T-cell (primary cell): Measurements from ENCODE around the gene RBM38. TPM values are rescaled to one million over a fixed set of nuclear protein-coding genes. Genes with fewer than 3 reads are reported as not detected.

Experiments
- ATAC-seq, 4 experiments: fragments of 200-7000 bp in 3 of 4; fragments of 150-1000 bp in 1 of 4; cut with Tn5 transposase; replicated peaks in 1 of 4; 1 replicate in 3 of 4; 2 replicates in 1 of 4; pipeline ENCODE4 v1.10.0; 2021; ENCODE audit warnings: moderate library complexity in 3 of 4, mild to moderate bottlenecking in 2 of 4, moderate number of reproducible peaks in 1 of 4
- CTCF ChIA-PET, 2 donors: fragments of 300-600 bp; sonication (Branson Sonifier 250); formaldehyde crosslinking; loops; one replicate each; lab custom pipeline; 2022; ENCODE audit warnings: antibody characterized with exemption in 2 of 2; lab: Charles Lee
- POLR2A ChIA-PET, 2 donors: fragments of 300-600 bp; sonication (Branson Sonifier 250); formaldehyde crosslinking; loops; one replicate each; lab custom pipeline; 2022; ENCODE audit warnings: antibody characterized with exemption in 2 of 2; lab: Charles Lee
- DNase-seq, 35 experiments: peaks; one replicate each; pipeline versions ENCODE4 v3.0.0 to v3.0.0-alpha.2; 2013 to 2023
- H3K27ac ChIP-seq: one replicate; pipeline ENCODE4 v1.5.1; 2013; ENCODE audit warnings: low read length
- H3K27me3 ChIP-seq, 2 experiments: replicated peaks in 1 of 2; 1 replicate in 1 of 2; 2 replicates in 1 of 2; pipeline versions ENCODE4 v1.6.1 to v1.7.0; 2013; ENCODE audit warnings: low read length in 1 of 2, mixed read lengths in 1 of 2; ENCODE audit not compliant: control insufficient read depth in 2 of 2, insufficient read depth in 2 of 2; ENCODE audit errors: extremely low read depth in 1 of 2
- H3K36me3 ChIP-seq, 2 donors: 1 replicate in 1 of 2; 2 replicates in 1 of 2; pipeline versions ENCODE4 v1.6.1 to v1.7.0; 2013; ENCODE audit warnings: low read length in 1 of 2; ENCODE audit not compliant: control insufficient read depth in 2 of 2, insufficient read depth in 1 of 2; ENCODE audit errors: extremely low read depth in 1 of 2
- H3K4me1 ChIP-seq, 2 experiments: 1 replicate in 1 of 2; 2 replicates in 1 of 2; pipeline versions ENCODE4 v1.6.1 to v1.7.0; 2013; ENCODE audit warnings: low read length in 2 of 2, mixed read lengths in 1 of 2; ENCODE audit not compliant: insufficient read depth in 2 of 2, control insufficient read depth in 1 of 2; ENCODE audit errors: extremely low read depth in 1 of 2
- H3K4me3 ChIP-seq, 2 donors: 1 replicate in 1 of 2; 2 replicates in 1 of 2; pipeline versions ENCODE4 v1.5.1 to v1.7.0; 2013; ENCODE audit warnings: mild to moderate bottlenecking in 2 of 2, low read length in 1 of 2, moderate library complexity in 1 of 2; ENCODE audit not compliant: control insufficient read depth in 1 of 2; ENCODE audit errors: extremely low read depth in 1 of 2
- H3K9me3 ChIP-seq: 2 replicates; pipeline ENCODE4 v1.7.0; 2013
- H3K27ac Mint-ChIP-seq, 2 donors: one replicate each; pipeline ENCODE4 v1.8.0; 2020 to 2021; ENCODE audit warnings: mild to moderate bottlenecking in 2 of 2, mixed read lengths in 2 of 2
- H3K27me3 Mint-ChIP-seq, 2 donors: one replicate each; pipeline ENCODE4 v1.8.0; 2021 to 2022; ENCODE audit warnings: mixed read lengths in 2 of 2
- H3K36me3 Mint-ChIP-seq: one replicate; pipeline ENCODE4 v1.8.0; 2021; ENCODE audit warnings: mixed read lengths
- H3K4me1 Mint-ChIP-seq, 3 donors: one replicate each; pipeline ENCODE4 v1.8.0; 2020 to 2022; ENCODE audit warnings: mixed read lengths in 3 of 3, mild to moderate bottlenecking in 1 of 3
- H3K4me3 Mint-ChIP-seq, 3 donors: one replicate each; pipeline ENCODE4 v1.8.0; 2020 to 2022; ENCODE audit warnings: mild to moderate bottlenecking in 3 of 3, mixed read lengths in 3 of 3, moderate library complexity in 3 of 3
- H3K9me3 Mint-ChIP-seq, 3 donors: one replicate each; pipeline ENCODE4 v1.8.0; 2020 to 2022; ENCODE audit warnings: mixed read lengths in 3 of 3
- WGBS: methylation state at CpG from one replicate; pipeline ENCODE4 v1.1.5; 2013; ENCODE audit warnings: missing lambda C conversion rate; ENCODE audit not compliant: insufficient coverage; 5-methylcytosine and 5-hydroxymethylcytosine counted together
- total RNA-seq, 35 experiments: library from RNA in 6 of 35; stranded (reverse) in 6 of 35; fragments of 120-200 nt in 1 of 35; gene quantifications; one replicate each; pipeline versions ENCODE4 v1.2.1 to v1.2.4 and lab custom pipeline; 2013 to 2026

Gene RBM38
- total RNA-seq, 5 donors from 2014 or later (not counting 1 experiment from before 2014, with no cell fraction given) = 111 to 271 (median 124) TPM

- no peaks in the 10 kb centered on the region for H3K9me3 Mint-ChIP-seq
- H3K4me1 ChIP-seq = peaks cover 23 to 38% of the 10 kb centered on the region in 2 experiments
- H3K4me3 Mint-ChIP-seq = no peak overlapping the region
- 94% methylated on average over 9 of the region's 9 CpGs for WGBS
- H3K36me3 ChIP-seq = no peaks in the 10 kb centered on the region
- no peaks in the 10 kb centered on the region for H3K9me3 ChIP-seq
- peak overlapping the region in 1 of 2 donors; percentile 24 for H3K27ac Mint-ChIP-seq
- ChIA-PET POLR2A (no interaction called here), CTCF (no interaction called here)
- H3K27me3 Mint-ChIP-seq = no peaks in the 10 kb centered on the region
- DNase-seq (no peak), ATAC-seq (no peak)
- no peaks in the 10 kb centered on the region for H3K36me3 Mint-ChIP-seq
- no peak overlapping the region for H3K27ac ChIP-seq
- no peak overlapping the region for H3K4me3 ChIP-seq
- peaks cover 0 to 2% of the 10 kb centered on the region in 2 experiments for H3K27me3 ChIP-seq
- peaks cover 31 to 55% (median 41%) of the 10 kb centered on the region in 3 donors for H3K4me1 Mint-ChIP-seq
Observed at GRCh38 chr20:57448764-57449354, 57.7 kb downstream of the RBM38 start.

- peaks cover 23 to 38% of the 10 kb centered on the region in 2 experiments for H3K4me1 ChIP-seq
- H3K36me3 ChIP-seq = no peaks in the 10 kb centered on the region
- no peaks in the 10 kb centered on the region for H3K9me3 ChIP-seq
- H3K4me3 ChIP-seq = no peak overlapping the region
- Mint-ChIP-seq H3K27me3 (no peaks in the 10 kb centered on the region), H3K4me1 (peaks cover 31 to 55% (median 42%) of the 10 kb centered on the region in 3 donors), H3K27ac (no peak overlapping the region), H3K4me3 (peak overlapping the region in 1 of 3 donors; percentile 75), H3K9me3 (no peaks in the 10 kb centered on the region), H3K36me3 (no peaks in the 10 kb centered on the region)
- no peak for DNase-seq
- 73% methylated on average over 7 of the region's 14 CpGs for WGBS
- CTCF ChIA-PET = no interaction called here
- no peak for ATAC-seq
- no peak overlapping the region for H3K27ac ChIP-seq
- POLR2A ChIA-PET = interaction anchor here in 1 of 2 donors (0.6 kb wide), 1 partner anchor 20 kb away, joined by 5 read pairs; no protein-coding TSS in a partner anchor
- peaks cover 0 to 2% of the 10 kb centered on the region in 2 experiments for H3K27me3 ChIP-seq
Observed at GRCh38 chr20:57449398-57450354, 58.5 kb downstream of the RBM38 start.

GRCh38 chr20:57450419-57450818 lies 59.2 kb downstream of the RBM38 start:
- Histone ChIP-seq H3K27me3 (peaks cover 0 to 2% of the 10 kb centered on the region in 2 experiments), H3K4me1 (peaks cover 23 to 38% of the 10 kb centered on the region in 2 experiments), H3K27ac (no peak overlapping the region), H3K4me3 (peak overlapping the region in 1 of 2 donors; percentile 19), H3K9me3 (no peaks in the 10 kb centered on the region), H3K36me3 (no peaks in the 10 kb centered on the region)
- H3K27ac Mint-ChIP-seq = peak overlapping the region in 1 of 2 donors; percentile 50
- H3K9me3 Mint-ChIP-seq = no peaks in the 10 kb centered on the region
- ATAC-seq = peak; percentile 63 to 78 (median 66)
- 18% methylated on average over 5 of the region's 12 CpGs for whole genome bisulfite sequencing
- peak overlapping the region in 1 of 3 donors; percentile 75 for H3K4me3 Mint-ChIP-seq
- peak in 26 of 35 experiments; percentile 12 to 63 (median 31) for DNase-seq
- H3K36me3 Mint-ChIP-seq = no peaks in the 10 kb centered on the region
- H3K27me3 Mint-ChIP-seq = no peaks in the 10 kb centered on the region
- POLR2A ChIA-PET = no interaction called here
- CTCF ChIA-PET = interaction anchor here in 1 of 2 donors (0.6 kb wide), 1 partner anchor 258 kb away, joined by 5 read pairs; no protein-coding TSS in a partner anchor
- H3K4me1 Mint-ChIP-seq = peaks cover 31 to 55% (median 44%) of the 10 kb centered on the region in 3 donors

GRCh38 chr20:57450931-57451330 lies 59.7 kb downstream of the RBM38 start:
- H3K27me3 ChIP-seq = peaks cover 0 to 6% of the 10 kb centered on the region in 2 experiments
- H3K27ac ChIP-seq = no peak overlapping the region
- peak overlapping the region in 1 of 2 donors; percentile 19 for H3K4me3 ChIP-seq
- no peak for DNase-seq
- no peaks in the 10 kb centered on the region for H3K36me3 ChIP-seq
- Mint-ChIP-seq H3K4me3 (peak overlapping the region in 1 of 3 donors; percentile 75), H3K27me3 (no peaks in the 10 kb centered on the region), H3K27ac (peak overlapping the region; percentile 50 to 52), H3K9me3 (no peaks in the 10 kb centered on the region), H3K4me1 (peaks cover 31 to 55% (median 44%) of the 10 kb centered on the region in 3 donors), H3K36me3 (no peaks in the 10 kb centered on the region)
- peaks cover 23 to 38% of the 10 kb centered on the region in 2 experiments for H3K4me1 ChIP-seq
- 62% methylated on average over 11 of the region's 13 CpGs for WGBS
- ATAC-seq = peak in 1 of 4 experiments; percentile 14
- POLR2A ChIA-PET = no interaction called here
- no peaks in the 10 kb centered on the region for H3K9me3 ChIP-seq
- CTCF ChIA-PET = interaction anchor here in 1 of 2 donors (0.6 kb wide), 1 partner anchor 258 kb away, joined by 5 read pairs; no protein-coding TSS in a partner anchor

- CTCF ChIA-PET = no interaction called here
- DNase-seq = no peak
- peak overlapping the region in 1 of 2 donors; percentile 49 for H3K27ac Mint-ChIP-seq
- H3K4me1 ChIP-seq = peaks cover 23 to 38% of the 10 kb centered on the region in 2 experiments
- H3K4me3 Mint-ChIP-seq = peak overlapping the region in 1 of 3 donors; percentile 75
- no peaks in the 10 kb centered on the region for H3K9me3 ChIP-seq
- H3K27ac ChIP-seq = no peak overlapping the region
- H3K36me3 ChIP-seq = no peaks in the 10 kb centered on the region
- peaks cover 0 to 6% of the 10 kb centered on the region in 2 experiments for H3K27me3 ChIP-seq
- POLR2A ChIA-PET = no interaction called here
- H3K4me3 ChIP-seq = no peak overlapping the region
- peaks cover 31 to 58% (median 44%) of the 10 kb centered on the region in 3 donors for H3K4me1 Mint-ChIP-seq
- H3K36me3 Mint-ChIP-seq = no peaks in the 10 kb centered on the region
- H3K27me3 Mint-ChIP-seq = no peaks in the 10 kb centered on the region
- 93% methylated on average over 5 of the region's 7 CpGs for WGBS
- no peak for ATAC-seq
- no peaks in the 10 kb centered on the region for H3K9me3 Mint-ChIP-seq
Observed at GRCh38 chr20:57451431-57451794, 60.2 kb downstream of the RBM38 start.
